Neural progenitor cell (in vitro differentiated cells): ENCODE measurements around the gene MTARC1. TPM values are rescaled to one million over a fixed set of nuclear protein-coding genes. Genes with fewer than 3 reads are reported as not detected.

Experiments used
- DNase-seq: peaks from one replicate; pipeline ENCODE4 v3.0.0-alpha.2; 2016; ENCODE audit warnings: low spot score
- H2AFZ ChIP-seq: fragments of 200-600 bp; sonication (generic); replicated peaks from 2 replicates; pipeline ENCODE4 v1.6.1; 2016; ENCODE audit warnings: antibody characterized with exemption
- H3F3A ChIP-seq: fragments of 200-600 bp; sonication (generic); 2 replicates; pipeline ENCODE4 v1.6.1; 2016; ENCODE audit warnings: antibody characterized with exemption, low read depth
- H3K27ac ChIP-seq: fragments of 200-600 bp; sonication (generic); 2 replicates; pipeline ENCODE4 v1.5.1; 2016; ENCODE audit warnings: mild to moderate bottlenecking
- H3K27me3 ChIP-seq: fragments of 200-600 bp; sonication (generic); 2 replicates; pipeline ENCODE4 v1.6.1; 2016; ENCODE audit warnings: mild to moderate bottlenecking, moderate library complexity
- H3K36me3 ChIP-seq: fragments of 200-600 bp; sonication (generic); 2 replicates; pipeline ENCODE4 v1.5.1; 2016
- H3K4me1 ChIP-seq: fragments of 200-600 bp; sonication (generic); 2 replicates; pipeline ENCODE4 v1.6.1; 2016; ENCODE audit warnings: mixed run types
- H3K4me2 ChIP-seq: fragments of 200-600 bp; sonication (generic); 2 replicates; pipeline ENCODE4 v1.6.1; 2016
- H3K4me3 ChIP-seq: fragments of 200-600 bp; sonication (generic); 2 replicates; pipeline ENCODE4 v1.5.1; 2016
- H3K79me2 ChIP-seq: fragments of 200-600 bp; sonication (generic); 2 replicates; pipeline ENCODE4 v1.6.1; 2016; ENCODE audit warnings: low read depth
- H3K9ac ChIP-seq: fragments of 200-600 bp; sonication (generic); 2 replicates; pipeline ENCODE4 v1.6.1; 2016
- H3K9me3 ChIP-seq: fragments of 200-600 bp; sonication (generic); 2 replicates; pipeline ENCODE4 v1.5.1; 2016; ENCODE audit warnings: low read depth
- H4K20me1 ChIP-seq: fragments of 200-600 bp; sonication (generic); 2 replicates; pipeline ENCODE4 v1.6.1; 2016; ENCODE audit warnings: low read depth
- H3K27ac Mint-ChIP-seq: 3 replicates; pipeline ENCODE4 v1.8.0; 2021; ENCODE audit warnings: mixed read lengths
- H3K27me3 Mint-ChIP-seq: 2 replicates; pipeline ENCODE4 v1.8.0; 2022; ENCODE audit warnings: low read depth, mild to moderate bottlenecking, inconsistent platforms, moderate library complexity, mixed read lengths; ENCODE audit not compliant: insufficient read depth
- H3K36me3 Mint-ChIP-seq: 3 replicates; pipeline ENCODE4 v1.8.0; 2021; ENCODE audit warnings: mixed read lengths
- H3K4me1 Mint-ChIP-seq: 3 replicates; pipeline ENCODE4 v1.8.0; 2021; ENCODE audit warnings: mixed read lengths
- H3K4me3 Mint-ChIP-seq: 3 replicates; pipeline ENCODE4 v1.8.0; 2021; ENCODE audit warnings: mild to moderate bottlenecking, moderate library complexity, mixed read lengths
- H3K9me3 Mint-ChIP-seq: 3 replicates; pipeline ENCODE4 v1.8.0; 2020; ENCODE audit warnings: mixed read lengths
- CTCF ChIP-seq: fragments of 200-600 bp; sonication (generic); IDR thresholded peaks from 2 replicates; pipeline ENCODE4 v1.5.1; 2017; ENCODE audit warnings: antibody characterized with exemption, mild to moderate bottlenecking
- EZH2 ChIP-seq: fragments of 200-600 bp; sonication (generic); IDR thresholded peaks from 2 replicates; pipeline ENCODE4 v1.6.1; 2017; ENCODE audit warnings: antibody characterized with exemption, mild to moderate bottlenecking, moderate library complexity
- EZH2phosphoT487 ChIP-seq: fragments of 200-600 bp; sonication (generic); IDR thresholded peaks from 2 replicates; pipeline ENCODE4 v1.6.1; 2017; ENCODE audit warnings: antibody characterized with exemption
- total RNA-seq: library from RNA; depleted of rRNA; stranded (reverse); fragments of >200 nt; gene quantifications from 2 replicates; pipeline ENCODE4 v1.2.3, GENCODE V29; 2015; ENCODE audit warnings: low replicate concordance

Gene MTARC1
- total RNA-seq, 1 donor from 2014 or later = 11.3 TPM

GRCh38 chr1:220791285-220791684 lies 4.6 kb downstream of the MTARC1 start:
- no peaks in the 10 kb centered on the region for H3K9me3 ChIP-seq
- H3K79me2 ChIP-seq = peaks cover 7% of the 10 kb centered on the region
- H3K4me3 ChIP-seq = no peak overlapping the region
- H4K20me1 ChIP-seq = no peaks in the 10 kb centered on the region
- no peaks in the 10 kb centered on the region for H3K36me3 ChIP-seq
- TF ChIP-seq CTCF (no peak), EZH2 (no peak), EZH2phosphoT487 (no peak)
- H3F3A ChIP-seq = peaks cover 13% of the 10 kb centered on the region
- H3K27ac ChIP-seq = no peak overlapping the region
- no peak overlapping the region for H3K4me2 ChIP-seq
- H3K9ac ChIP-seq = no peak overlapping the region
- Mint-ChIP-seq H3K4me1 (no peaks in the 10 kb centered on the region), H3K9me3 (no peaks in the 10 kb centered on the region), H3K36me3 (peaks cover 2% of the 10 kb centered on the region), H3K27me3 (peaks cover 1% of the 10 kb centered on the region), H3K27ac (no peak overlapping the region), H3K4me3 (no peak overlapping the region)
- H2AFZ ChIP-seq = no peak overlapping the region
- H3K4me1 ChIP-seq = peaks cover 6% of the 10 kb centered on the region
- peaks cover 6% of the 10 kb centered on the region for H3K27me3 ChIP-seq
- DNase-seq = no peak

GRCh38 chr1:220791956-220792355 lies 5.2 kb downstream of the MTARC1 start:
- Mint-ChIP-seq H3K4me3 (no peak overlapping the region), H3K9me3 (no peaks in the 10 kb centered on the region), H3K27ac (no peak overlapping the region), H3K27me3 (no peaks in the 10 kb centered on the region), H3K4me1 (no peaks in the 10 kb centered on the region), H3K36me3 (peaks cover 2% of the 10 kb centered on the region)
- peaks cover 7% of the 10 kb centered on the region for H3F3A ChIP-seq
- no peaks in the 10 kb centered on the region for H3K9me3 ChIP-seq
- TF ChIP-seq EZH2 (no peak), EZH2phosphoT487 (no peak), CTCF (no peak)
- no peak overlapping the region for H2AFZ ChIP-seq
- H3K27me3 ChIP-seq = peaks cover 6% of the 10 kb centered on the region
- no peak overlapping the region for H3K4me3 ChIP-seq
- H3K36me3 ChIP-seq = no peaks in the 10 kb centered on the region
- no peak overlapping the region for H3K4me2 ChIP-seq
- H3K27ac ChIP-seq = no peak overlapping the region
- peaks cover 6% of the 10 kb centered on the region for H3K4me1 ChIP-seq
- H3K79me2 ChIP-seq = peaks cover 7% of the 10 kb centered on the region
- H3K9ac ChIP-seq = no peak overlapping the region
- H4K20me1 ChIP-seq = no peaks in the 10 kb centered on the region
- DNase-seq = no peak

GRCh38 chr1:220796530-220796929 lies 9.8 kb downstream of the MTARC1 start:
- no peaks in the 10 kb centered on the region for H3K4me1 ChIP-seq
- no peak for DNase-seq
- no peaks in the 10 kb centered on the region for H3K36me3 ChIP-seq
- no peak overlapping the region for H3K27ac ChIP-seq
- H3K4me3 ChIP-seq = no peak overlapping the region
- H3F3A ChIP-seq = no peaks in the 10 kb centered on the region
- H3K4me1 Mint-ChIP-seq = no peaks in the 10 kb centered on the region
- peaks cover 2% of the 10 kb centered on the region for H3K36me3 Mint-ChIP-seq
- H4K20me1 ChIP-seq = no peaks in the 10 kb centered on the region
- H3K9me3 ChIP-seq = no peaks in the 10 kb centered on the region
- H3K27me3 Mint-ChIP-seq = peaks cover 2% of the 10 kb centered on the region
- H3K4me3 Mint-ChIP-seq = no peak overlapping the region
- no peak overlapping the region for H3K9ac ChIP-seq
- H2AFZ ChIP-seq = no peak overlapping the region
- H3K27me3 ChIP-seq = no peaks in the 10 kb centered on the region
- TF ChIP-seq CTCF = no peak
- TF ChIP-seq EZH2 = no peak
- TF ChIP-seq EZH2phosphoT487 = no peak
- no peak overlapping the region for H3K4me2 ChIP-seq
- H3K79me2 ChIP-seq = no peaks in the 10 kb centered on the region
- H3K27ac Mint-ChIP-seq = no peak overlapping the region
- H3K9me3 Mint-ChIP-seq = no peaks in the 10 kb centered on the region

GRCh38 chr1:220797044-220797443 lies 10.3 kb downstream of the MTARC1 start:
- Histone ChIP-seq H3K4me3 (no peak overlapping the region), H3K9ac (no peak overlapping the region), H3F3A (no peaks in the 10 kb centered on the region), H3K36me3 (no peaks in the 10 kb centered on the region), H3K27me3 (no peaks in the 10 kb centered on the region), H4K20me1 (no peaks in the 10 kb centered on the region), H3K4me1 (no peaks in the 10 kb centered on the region), H3K9me3 (no peaks in the 10 kb centered on the region), H3K79me2 (no peaks in the 10 kb centered on the region), H3K4me2 (no peak overlapping the region), H2AFZ (no peak overlapping the region), H3K27ac (no peak overlapping the region)
- Mint-ChIP-seq H3K27me3 (peaks cover 2% of the 10 kb centered on the region), H3K9me3 (no peaks in the 10 kb centered on the region), H3K27ac (no peak overlapping the region), H3K36me3 (no peaks in the 10 kb centered on the region), H3K4me3 (no peak overlapping the region), H3K4me1 (no peaks in the 10 kb centered on the region)
- no peak for TF ChIP-seq CTCF
- no peak for TF ChIP-seq EZH2phosphoT487
- TF ChIP-seq EZH2 = no peak
- no peak for DNase-seq
